ENCODE data around the gene NPBWR2.

NPBWR2 gene

DNA sequence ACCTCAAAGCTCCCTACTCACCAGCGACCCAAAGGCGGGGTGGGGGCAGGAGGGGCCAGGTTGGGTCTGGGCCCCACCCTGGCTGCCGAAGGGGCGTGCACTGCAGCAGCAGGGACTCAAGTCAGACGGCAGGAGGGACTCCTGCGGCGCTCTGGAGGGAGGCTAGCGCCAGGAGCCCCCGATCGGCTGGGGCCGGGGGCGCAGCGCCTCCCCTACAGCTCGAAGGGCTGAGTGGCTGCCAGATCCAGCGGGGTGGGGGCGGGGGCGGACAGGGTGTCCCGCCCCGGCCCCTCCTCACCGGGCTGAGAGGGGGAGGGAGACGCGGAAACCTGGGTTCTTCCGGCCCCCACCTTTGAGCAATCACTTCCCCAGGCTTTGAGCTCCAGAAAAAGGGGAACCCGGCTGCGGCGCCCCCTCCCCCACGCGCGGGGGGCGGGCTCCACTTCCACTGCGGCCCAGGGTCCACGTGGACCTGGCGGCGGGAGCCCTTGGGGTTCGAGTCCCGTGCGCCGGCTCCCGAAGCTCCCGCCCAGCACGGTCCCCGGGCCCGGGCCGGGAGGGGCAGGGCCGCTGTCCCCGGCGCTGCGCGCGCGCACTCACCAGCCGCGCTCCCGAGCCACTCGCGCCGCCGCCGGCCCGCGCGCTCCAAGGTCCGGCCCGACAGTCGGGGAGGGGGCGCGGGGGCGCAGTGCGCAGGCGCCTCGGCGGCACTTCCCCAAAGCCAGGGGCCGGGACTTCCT is 27.9 kb downstream of the NPBWR2 start, which contains the start of gene RGS19 (continued):
- TF ChIP-seq ZNF280D (tag by site-specific recombination; IDR thresholded peaks at IDR 0.05) (no peak), ZNF169 (tag by site-specific recombination; IDR thresholded peaks at IDR 0.05) (no peak), ZNF2 (tag by site-specific recombination; IDR thresholded peaks at IDR 0.05) (no peak), YY2 (tag by site-specific recombination; IDR thresholded peaks at IDR 0.05) (no peak), IKZF3 (tag by site-specific recombination; IDR thresholded peaks at IDR 0.05) (no peak), ZNF19 (tag by site-specific recombination; IDR thresholded peaks at IDR 0.05; ENCODE audit: low read depth) (no peak), KLF9 (tag by site-specific recombination; IDR thresholded peaks at IDR 0.05; ENCODE audit: low read depth) (peak; percentile 69), ZIC2 (tag by site-specific recombination; IDR thresholded peaks at IDR 0.05) (peak; percentile 90), GLIS1 (tag by site-specific recombination; IDR thresholded peaks at IDR 0.05) (peak; percentile 40), ZNF571 (tag by site-specific recombination; IDR thresholded peaks at IDR 0.05) (no peak), GLI4 (tag by site-specific recombination; IDR thresholded peaks at IDR 0.05) (no peak), ZNF521 (tag by site-specific recombination; IDR thresholded peaks at IDR 0.05) (no peak), KLF7 (tag by site-specific recombination; IDR thresholded peaks at IDR 0.05; ENCODE audit: borderline replicate concordance) (peak; percentile 32; the same call in 1 of the 2 replicates), KLF8 (tag by site-specific recombination; IDR thresholded peaks at IDR 0.05) (peak; percentile 85), ZNF544 (tag by site-specific recombination; IDR thresholded peaks at IDR 0.05) (no peak), ZNF132 (tag by site-specific recombination; IDR thresholded peaks at IDR 0.05; ENCODE audit: borderline replicate concordance) (no peak), AEBP2 (tag by site-specific recombination; IDR thresholded peaks at IDR 0.05; ENCODE audit: borderline replicate concordance) (no peak), ZSCAN5A (tag by site-specific recombination; IDR thresholded peaks at IDR 0.05) (0 out of 2 replicates have a peak, but pooled peaks have one; percentile 47), ZNF596 (tag by site-specific recombination; IDR thresholded peaks at IDR 0.05) (no peak), ZNF654 (tag by site-specific recombination; IDR thresholded peaks at IDR 0.05; ENCODE audit: low read depth) (no peak), ZNF157 (tag by site-specific recombination; IDR thresholded peaks at IDR 0.05) (no peak), ZNF513 (tag by site-specific recombination; IDR thresholded peaks at IDR 0.05) (no peak), GFI1B (tag by site-specific recombination; IDR thresholded peaks at IDR 0.05) (no peak), ZNF404 (tag by site-specific recombination; IDR thresholded peaks at IDR 0.05) (no peak), ZNF211 (tag by site-specific recombination; IDR thresholded peaks at IDR 0.05; ENCODE audit: low read depth) (no peak), GLI2 (tag by site-specific recombination; IDR thresholded peaks at IDR 0.05; ENCODE audit: borderline replicate concordance, low read depth) (no peak)
- TF ChIP-seq, protein P1, sequence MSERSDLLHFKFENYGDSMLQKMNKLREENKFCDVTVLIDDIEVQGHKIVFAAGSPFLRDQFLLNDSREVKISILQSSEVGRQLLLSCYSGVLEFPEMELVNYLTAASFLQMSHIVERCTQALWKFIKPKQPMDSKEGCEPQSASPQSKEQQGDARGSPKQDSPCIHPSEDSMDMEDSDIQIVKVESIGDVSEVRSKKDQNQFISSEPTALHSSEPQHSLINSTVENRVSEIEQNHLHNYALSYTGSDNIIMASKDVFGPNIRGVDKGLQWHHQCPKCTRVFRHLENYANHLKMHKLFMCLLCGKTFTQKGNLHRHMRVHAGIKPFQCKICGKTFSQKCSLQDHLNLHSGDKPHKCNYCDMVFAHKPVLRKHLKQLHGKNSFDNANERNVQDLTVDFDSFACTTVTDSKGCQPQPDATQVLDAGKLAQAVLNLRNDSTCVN (tag by site-specific recombination; optimal IDR thresholded peaks at IDR 0.05) = peak; percentile 71
- TF ChIP-seq, protein P2, sequence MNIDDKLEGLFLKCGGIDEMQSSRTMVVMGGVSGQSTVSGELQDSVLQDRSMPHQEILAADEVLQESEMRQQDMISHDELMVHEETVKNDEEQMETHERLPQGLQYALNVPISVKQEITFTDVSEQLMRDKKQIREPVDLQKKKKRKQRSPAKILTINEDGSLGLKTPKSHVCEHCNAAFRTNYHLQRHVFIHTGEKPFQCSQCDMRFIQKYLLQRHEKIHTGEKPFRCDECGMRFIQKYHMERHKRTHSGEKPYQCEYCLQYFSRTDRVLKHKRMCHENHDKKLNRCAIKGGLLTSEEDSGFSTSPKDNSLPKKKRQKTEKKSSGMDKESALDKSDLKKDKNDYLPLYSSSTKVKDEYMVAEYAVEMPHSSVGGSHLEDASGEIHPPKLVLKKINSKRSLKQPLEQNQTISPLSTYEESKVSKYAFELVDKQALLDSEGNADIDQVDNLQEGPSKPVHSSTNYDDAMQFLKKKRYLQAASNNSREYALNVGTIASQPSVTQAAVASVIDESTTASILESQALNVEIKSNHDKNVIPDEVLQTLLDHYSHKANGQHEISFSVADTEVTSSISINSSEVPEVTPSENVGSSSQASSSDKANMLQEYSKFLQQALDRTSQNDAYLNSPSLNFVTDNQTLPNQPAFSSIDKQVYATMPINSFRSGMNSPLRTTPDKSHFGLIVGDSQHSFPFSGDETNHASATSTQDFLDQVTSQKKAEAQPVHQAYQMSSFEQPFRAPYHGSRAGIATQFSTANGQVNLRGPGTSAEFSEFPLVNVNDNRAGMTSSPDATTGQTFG (tag by site-specific recombination; IDR thresholded peaks at IDR 0.05; ENCODE audit: borderline replicate concordance) = no peak
